Measurements from ENCODE around the gene COL25A1. TPM values are rescaled to one million over a fixed set of nuclear protein-coding genes. Genes with fewer than 3 reads are reported as not detected.

The COL25A1 gene
- total RNA-seq, 4 donors from 2014 or later, result 0.14 to 1.6 (median 0.32) TPM; not detected in 1

GRCh38 chr4:109294006-109294405 lies 8.5 kb downstream of the COL25A1 start:
- Histone ChIP-seq H3K27me3 (peaks cover 17% of the 10 kb centered on the region), H3K4me1 (no peaks in the 10 kb centered on the region), H3K27ac (no peak overlapping the region), H3K36me3 (no peaks in the 10 kb centered on the region), H3K4me3 (no peak overlapping the region), H3K9me3 (no peaks in the 10 kb centered on the region)
- WGBS, 2 donors (ENCODE audit: low coverage in 1 of 2), result 38% methylated on average over 1 of the region's 1 CpG; no CpG with 5 or more reads in 1 of the 2 donors
- TF ChIP-seq CTCF (IDR thresholded peaks at IDR 0.05) (peak in 1 of 5 experiments; percentile 30), POLR2AphosphoS5 (IDR thresholded peaks at IDR 0.05) (no peak), EP300 (IDR thresholded peaks at IDR 0.05; ENCODE audit: low read depth) (no peak)
- no peak for DNase-seq
- in situ Hi-C loops (cut with MboI; ENCODE audit: low pct_ligation_motif_present in 1 of 4, low pct_unique_long_range_greater_than_20kb in 1 of 4, low sequenced_read_pairs in 3 of 4), result no loop called here
- intact Hi-C loops (cut with DNase I; ENCODE audit: low total_unique reads), result no loop called here

GRCh38 chr4:109291707-109292238 lies 10.7 kb downstream of the COL25A1 start:
- no peaks in the 10 kb centered on the region for H3K4me1 ChIP-seq
- H3K27ac ChIP-seq, result no peak overlapping the region
- no peak overlapping the region for H3K4me3 ChIP-seq
- H3K36me3 ChIP-seq, result no peaks in the 10 kb centered on the region
- TF ChIP-seq POLR2A (IDR thresholded peaks at IDR 0.05) (no peak), EP300 (IDR thresholded peaks at IDR 0.05; ENCODE audit: low read depth) (no peak), POLR2AphosphoS5 (IDR thresholded peaks at IDR 0.05) (no peak), CTCF (IDR thresholded peaks at IDR 0.05) (no peak)
- no peaks in the 10 kb centered on the region for H3K9me3 ChIP-seq
- WGBS, 2 donors (ENCODE audit: low coverage in 1 of 2), result 76 to 90% methylated on average over 2 of the region's 2 CpGs
- H3K27me3 ChIP-seq, result peaks cover 3% of the 10 kb centered on the region
- intact Hi-C loops (cut with DNase I; ENCODE audit: low total_unique reads), result no loop called here
- DNase-seq, result no peak
- in situ Hi-C loops (cut with MboI; ENCODE audit: low pct_ligation_motif_present in 1 of 4, low pct_unique_long_range_greater_than_20kb in 1 of 4, low sequenced_read_pairs in 3 of 4), result no loop called here

GRCh38 chr4:109290918-109291317 lies 11.5 kb downstream of the COL25A1 start:
- no peak overlapping the region for H3K27ac ChIP-seq
- H3K4me3 ChIP-seq, result no peak overlapping the region
- H3K27me3 ChIP-seq, result no peaks in the 10 kb centered on the region
- intact Hi-C loops (cut with DNase I; ENCODE audit: low total_unique reads) (no loop called here), in situ Hi-C loops (cut with MboI; ENCODE audit: low pct_ligation_motif_present in 1 of 4, low pct_unique_long_range_greater_than_20kb in 1 of 4, low sequenced_read_pairs in 3 of 4) (no loop called here)
- TF ChIP-seq EP300 (IDR thresholded peaks at IDR 0.05; ENCODE audit: low read depth) (no peak), CTCF (IDR thresholded peaks at IDR 0.05) (no peak), POLR2A (IDR thresholded peaks at IDR 0.05) (no peak), POLR2AphosphoS5 (IDR thresholded peaks at IDR 0.05) (no peak)
- 87 to 91% methylated on average over 3 of the region's 3 CpGs for WGBS, 2 donors (ENCODE audit: low coverage in 1 of 2)
- no peaks in the 10 kb centered on the region for H3K4me1 ChIP-seq
- H3K36me3 ChIP-seq, result no peaks in the 10 kb centered on the region
- DNase-seq, result no peak
- no peaks in the 10 kb centered on the region for H3K9me3 ChIP-seq

- Histone ChIP-seq H3K9me3 (no peaks in the 10 kb centered on the region), H3K27me3 (no peaks in the 10 kb centered on the region), H3K4me3 (no peak overlapping the region), H3K36me3 (no peaks in the 10 kb centered on the region), H3K4me1 (no peaks in the 10 kb centered on the region), H3K27ac (no peak overlapping the region)
- no peak for DNase-seq
- in situ Hi-C loops (cut with MboI; ENCODE audit: low pct_ligation_motif_present in 1 of 4, low pct_unique_long_range_greater_than_20kb in 1 of 4, low sequenced_read_pairs in 3 of 4), result no loop called here
- WGBS, 2 donors (ENCODE audit: low coverage in 1 of 2), result 23 to 47% methylated on average over 3 of the region's 3 CpGs
- TF ChIP-seq CTCF (IDR thresholded peaks at IDR 0.05) (no peak), POLR2AphosphoS5 (IDR thresholded peaks at IDR 0.05) (no peak), EP300 (IDR thresholded peaks at IDR 0.05; ENCODE audit: low read depth) (no peak), POLR2A (IDR thresholded peaks at IDR 0.05) (no peak)
- intact Hi-C loops (cut with DNase I; ENCODE audit: low total_unique reads), result no loop called here
Observed at GRCh38 chr4:109278594-109279031, 23.8 kb downstream of the COL25A1 start.
